Endodermal cell (in vitro differentiated cells): ENCODE data around the gene TM4SF18. TPM values are rescaled to one million over a fixed set of nuclear protein-coding genes. Genes with fewer than 3 reads are reported as not detected.
"Not testable (repeated sequence)": the region's sequence is repeated elsewhere in the genome, so short reads cannot be mapped to it uniquely, and the experiment has no call there.

Experiments
- DNase-seq: peaks from one replicate; pipeline ENCODE4 v3.0.0-alpha.2; 2017
- H3K27ac ChIP-seq: 2 replicates; pipeline ENCODE4 v1.5.1; 2013; ENCODE audit warnings: mild to moderate bottlenecking, low read depth, low read length, moderate library complexity
- H3K27me3 ChIP-seq: 2 replicates; pipeline ENCODE4 v1.6.1; 2013; ENCODE audit warnings: mild to moderate bottlenecking, low read length, moderate library complexity; ENCODE audit not compliant: insufficient read depth, control insufficient read depth, poor library complexity, severe bottlenecking
- H3K36me3 ChIP-seq: 2 replicates; pipeline ENCODE4 v1.7.0; 2013; ENCODE audit warnings: mild to moderate bottlenecking, low read length, moderate library complexity; ENCODE audit not compliant: control insufficient read depth, insufficient read depth
- H3K4me1 ChIP-seq: one replicate; pipeline ENCODE4 v1.7.0; 2013; ENCODE audit warnings: low read length; ENCODE audit not compliant: control insufficient read depth, insufficient read depth
- H3K4me3 ChIP-seq: 2 replicates; pipeline ENCODE4 v1.5.1; 2013; ENCODE audit warnings: mild to moderate bottlenecking, low read length, moderate library complexity
- H3K9ac ChIP-seq: 2 replicates; pipeline ENCODE4 v1.6.1; 2013; ENCODE audit warnings: mild to moderate bottlenecking, low read length, moderate library complexity; ENCODE audit not compliant: poor library complexity, severe bottlenecking; ENCODE audit errors: extremely low read depth
- H3K9me3 ChIP-seq: 2 replicates; pipeline ENCODE4 v1.6.1; 2013; ENCODE audit warnings: mild to moderate bottlenecking, low read length, moderate library complexity; ENCODE audit not compliant: control insufficient read depth
- H3K27ac Mint-ChIP-seq: 2 replicates; pipeline ENCODE4 v1.8.0; 2020; ENCODE audit warnings: mixed read lengths
- H3K27me3 Mint-ChIP-seq: 2 replicates; pipeline ENCODE4 v1.8.0; 2021; ENCODE audit warnings: mild to moderate bottlenecking, mixed read lengths; ENCODE audit not compliant: insufficient read depth
- H3K36me3 Mint-ChIP-seq: 2 replicates; pipeline ENCODE4 v1.8.0; 2020; ENCODE audit warnings: low read depth, mixed read lengths
- H3K4me1 Mint-ChIP-seq: 2 replicates; pipeline ENCODE4 v1.8.0; 2020; ENCODE audit warnings: mixed read lengths
- H3K4me3 Mint-ChIP-seq: 2 replicates; pipeline ENCODE4 v1.8.0; 2020; ENCODE audit warnings: mild to moderate bottlenecking, moderate library complexity, mixed read lengths
- H3K9me3 Mint-ChIP-seq: 2 replicates; pipeline ENCODE4 v1.8.0; 2020; ENCODE audit warnings: mild to moderate bottlenecking, mixed read lengths
- WGBS, 2 experiments: methylation state at CpG; one replicate each; pipeline versions ENCODE4 v1.1.5 to v1.1.7; 2013; ENCODE audit warnings: missing lambda C conversion rate in 2 of 2, mixed read lengths in 1 of 2; ENCODE audit not compliant: insufficient coverage in 1 of 2, insufficient read length in 1 of 2; 5-methylcytosine and 5-hydroxymethylcytosine counted together
- total RNA-seq, 2 donors: library from RNA; stranded (reverse); fragmentation: NEBNext Ultra II Directional in 1 of 2; extraction: Animal tissue kit (Norgen Biotek cat#: 25700) in 1 of 2; gene quantifications; 2 replicates in 1 of 2; 3 replicates in 1 of 2; pipeline ENCODE4 v1.2.1, GENCODE V29; 2021
- TF ChIP-seq, protein P1 (sequence below): fragments of 200-600 bp; sonication (generic); conservative IDR thresholded peaks from 2 replicates; pipeline ENCODE4 v1.5.0; 2021; ENCODE audit warnings: antibody characterized with exemption, mild to moderate bottlenecking

Gene TM4SF18
- total RNA-seq, 2 donors from 2014 or later: 0.58 to 0.62 TPM

GRCh38 chr3:149381173-149382100, 48.0 kb upstream of the TM4SF18 start:
- Mint-ChIP-seq H3K27me3 (peaks cover 24% of the 10 kb centered on the region), H3K4me3 (no peak overlapping the region), H3K4me1 (no peaks in the 10 kb centered on the region), H3K36me3 (no peaks in the 10 kb centered on the region), H3K9me3 (peaks cover 25% of the 10 kb centered on the region), H3K27ac (no peak overlapping the region)
- no peak overlapping the region for H3K9ac ChIP-seq
- WGBS, 2 experiments: 80 to 83% methylated on average over 1 to 6 of the region's 6 CpGs
- H3K4me3 ChIP-seq: no peak overlapping the region
- H3K4me1 ChIP-seq: no peaks in the 10 kb centered on the region
- TF ChIP-seq, protein P1, sequence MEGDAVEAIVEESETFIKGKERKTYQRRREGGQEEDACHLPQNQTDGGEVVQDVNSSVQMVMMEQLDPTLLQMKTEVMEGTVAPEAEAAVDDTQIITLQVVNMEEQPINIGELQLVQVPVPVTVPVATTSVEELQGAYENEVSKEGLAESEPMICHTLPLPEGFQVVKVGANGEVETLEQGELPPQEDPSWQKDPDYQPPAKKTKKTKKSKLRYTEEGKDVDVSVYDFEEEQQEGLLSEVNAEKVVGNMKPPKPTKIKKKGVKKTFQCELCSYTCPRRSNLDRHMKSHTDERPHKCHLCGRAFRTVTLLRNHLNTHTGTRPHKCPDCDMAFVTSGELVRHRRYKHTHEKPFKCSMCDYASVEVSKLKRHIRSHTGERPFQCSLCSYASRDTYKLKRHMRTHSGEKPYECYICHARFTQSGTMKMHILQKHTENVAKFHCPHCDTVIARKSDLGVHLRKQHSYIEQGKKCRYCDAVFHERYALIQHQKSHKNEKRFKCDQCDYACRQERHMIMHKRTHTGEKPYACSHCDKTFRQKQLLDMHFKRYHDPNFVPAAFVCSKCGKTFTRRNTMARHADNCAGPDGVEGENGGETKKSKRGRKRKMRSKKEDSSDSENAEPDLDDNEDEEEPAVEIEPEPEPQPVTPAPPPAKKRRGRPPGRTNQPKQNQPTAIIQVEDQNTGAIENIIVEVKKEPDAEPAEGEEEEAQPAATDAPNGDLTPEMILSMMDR: no peak
- no peak for DNase-seq
- H3K27me3 ChIP-seq: peaks cover 24% of the 10 kb centered on the region
- H3K36me3 ChIP-seq: no peaks in the 10 kb centered on the region
- no peak overlapping the region for H3K27ac ChIP-seq
- peaks cover 14% of the 10 kb centered on the region for H3K9me3 ChIP-seq

DNA sequence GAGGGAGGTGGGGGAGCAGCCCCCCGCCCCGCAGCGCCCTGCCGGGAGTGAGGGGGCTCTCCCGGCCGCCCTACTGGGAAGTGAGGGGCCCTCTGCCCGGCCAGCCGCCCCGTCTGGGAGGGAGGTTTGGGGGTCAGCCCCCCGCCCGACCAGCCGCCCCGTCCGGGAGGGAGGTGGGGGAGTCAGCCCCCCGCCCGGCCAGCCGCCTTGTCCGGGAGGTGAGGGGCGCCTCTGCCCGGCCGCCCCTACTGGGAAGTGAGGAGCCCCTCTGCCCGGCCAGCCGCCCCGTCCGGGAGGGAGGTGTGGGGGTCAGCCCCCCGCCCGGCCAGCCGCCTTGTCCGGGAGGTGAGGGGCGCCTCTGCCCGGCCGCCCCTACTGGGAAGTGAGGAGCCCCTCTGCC, 46.8 kb upstream of the TM4SF18 start:
- not testable (repeated sequence) for H3K4me3 ChIP-seq, H3K27ac ChIP-seq, DNase-seq, H3K36me3 Mint-ChIP-seq, H3K36me3 ChIP-seq, H3K27ac Mint-ChIP-seq, H3K9ac ChIP-seq, H3K4me1 ChIP-seq, H3K4me3 Mint-ChIP-seq, H3K4me1 Mint-ChIP-seq
- H3K27me3 Mint-ChIP-seq: peaks cover 24% of the 10 kb centered on the region
- H3K9me3 ChIP-seq: peaks cover 14% of the 10 kb centered on the region
- peaks cover 25% of the 10 kb centered on the region for H3K9me3 Mint-ChIP-seq
- H3K27me3 ChIP-seq: peaks cover 24% of the 10 kb centered on the region
- WGBS, 2 experiments: 100% methylated on average over 1 of the region's 32 CpGs; no CpG with 5 or more reads in 1 of the 2 experiments

DNA sequence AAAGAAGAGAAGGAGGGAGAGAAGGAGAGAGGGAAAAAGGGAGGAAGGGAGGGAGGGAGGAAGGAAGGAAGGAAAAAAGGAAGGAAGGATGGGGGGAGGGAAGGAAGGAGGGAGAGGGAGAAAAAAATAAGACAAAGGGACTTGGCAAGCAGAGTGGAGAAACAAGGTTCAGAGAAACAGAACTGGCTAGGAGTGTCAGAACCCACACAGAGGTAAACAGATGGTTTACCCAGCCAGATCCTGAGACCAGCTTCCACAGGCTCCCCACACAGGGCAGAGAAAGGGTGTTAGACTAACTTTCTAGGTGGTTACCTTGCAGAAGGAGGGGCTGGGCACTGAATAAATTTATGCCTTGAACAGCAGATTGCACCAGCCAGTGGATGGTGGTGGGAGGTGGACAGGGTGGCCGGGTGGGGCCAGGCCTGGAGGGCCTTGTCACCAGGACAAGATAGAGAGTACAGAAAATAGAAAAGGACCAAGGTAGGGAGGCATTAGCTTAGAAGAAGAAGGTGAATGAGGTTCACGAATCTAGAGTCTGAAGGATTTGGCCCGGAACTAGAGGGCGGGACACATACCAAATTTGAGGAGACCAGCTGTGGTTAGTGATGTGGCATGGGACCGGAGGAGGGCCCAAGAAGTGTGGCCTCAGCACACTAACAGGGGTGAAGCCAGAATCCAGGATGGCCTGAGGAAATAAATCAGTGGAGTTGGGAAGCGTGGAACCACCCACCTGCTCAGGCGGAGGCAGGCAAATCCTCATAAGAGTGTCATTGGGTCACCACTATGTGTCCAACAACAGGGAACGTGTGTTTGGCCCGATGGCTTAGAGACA, 45.3 kb upstream of the TM4SF18 start:
- no peaks in the 10 kb centered on the region for H3K4me1 ChIP-seq
- peaks cover 14% of the 10 kb centered on the region for H3K9me3 ChIP-seq
- H3K36me3 Mint-ChIP-seq: no peaks in the 10 kb centered on the region
- H3K9ac ChIP-seq: no peak overlapping the region
- no peak overlapping the region for H3K4me3 ChIP-seq
- H3K9me3 Mint-ChIP-seq: peaks cover 25% of the 10 kb centered on the region
- peaks cover 24% of the 10 kb centered on the region for H3K27me3 ChIP-seq
- no peaks in the 10 kb centered on the region for H3K4me1 Mint-ChIP-seq
- H3K36me3 ChIP-seq: no peaks in the 10 kb centered on the region
- WGBS, 2 experiments: 87 to 90% methylated on average over 8 to 9 of the region's 9 CpGs
- TF ChIP-seq, protein P1: no peak
- no peak overlapping the region for H3K4me3 Mint-ChIP-seq
- no peak for DNase-seq
- peaks cover 24% of the 10 kb centered on the region for H3K27me3 Mint-ChIP-seq
- H3K27ac Mint-ChIP-seq: no peak overlapping the region
- H3K27ac ChIP-seq: no peak overlapping the region
